ENCODE results near the gene MPRIP. TPM values are rescaled to one million over a fixed set of nuclear protein-coding genes. Genes with fewer than 3 reads are reported as not detected.

MPRIP gene
- polyA plus RNA-seq, 1 donor from 2014 or later: 47.3 TPM

DNA sequence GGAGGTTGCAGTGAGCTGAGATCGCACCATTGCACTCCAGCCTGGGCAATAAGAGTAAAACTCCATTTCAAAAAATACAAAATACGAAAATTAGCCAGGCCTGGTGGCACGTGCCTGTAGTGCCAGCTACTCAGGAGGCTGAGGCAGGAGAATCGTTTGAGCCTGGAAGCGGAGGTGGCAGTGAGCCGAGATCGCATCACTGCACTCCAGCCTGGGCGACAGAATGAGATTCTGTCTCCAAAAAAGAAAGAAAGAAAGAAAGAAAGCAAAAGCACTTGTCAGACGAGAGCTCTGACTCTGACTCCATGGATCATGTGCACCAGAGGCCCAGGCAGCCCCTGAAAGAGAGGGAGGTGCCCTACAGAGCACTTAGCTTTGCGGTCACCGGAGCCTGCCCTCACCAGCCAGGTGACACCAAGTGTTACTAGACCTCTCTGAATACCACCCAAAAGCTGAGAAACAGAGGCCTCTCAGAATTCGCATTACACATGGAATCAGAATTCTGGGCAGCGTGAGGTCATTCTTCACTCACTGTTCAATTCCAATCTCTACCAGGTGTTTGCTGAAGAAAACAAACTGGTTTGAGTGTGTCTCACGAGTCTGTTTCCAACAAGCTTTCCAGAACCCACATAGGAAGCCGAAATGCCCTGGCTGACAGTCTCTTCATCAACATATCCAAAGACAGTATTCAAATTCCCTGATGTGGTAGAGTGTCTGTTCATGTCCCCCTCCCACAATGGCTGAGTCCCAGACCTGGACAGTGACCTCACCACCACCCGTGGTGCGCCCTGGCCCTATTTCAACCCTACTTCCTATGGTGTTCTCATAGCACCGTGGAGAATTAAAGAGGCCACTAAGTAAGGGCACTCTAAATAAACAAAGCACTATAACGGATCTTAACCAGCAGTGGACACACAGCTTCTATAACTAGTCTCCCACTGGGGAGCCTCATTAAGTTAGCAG is 193.2 kb downstream of the MPRIP start:
- no peak overlapping the region for H2AFZ ChIP-seq (ENCODE audit: low read depth, low read length)
- no peaks in the 10 kb centered on the region for H3K9me2 ChIP-seq (ENCODE audit: insufficient read depth, low read length)
- TF ChIP-seq MXI1 (conservative IDR thresholded peaks at IDR 0.05; ENCODE audit: poor library complexity, severe bottlenecking) (no peak), REST (IDR thresholded peaks at IDR 0.05; ENCODE audit: borderline replicate concordance) (no peak)
- no peaks in the 10 kb centered on the region for H3K36me3 ChIP-seq (ENCODE audit: insufficient read depth, low read length)
- H3K27ac ChIP-seq (ENCODE audit: low read length): no peak overlapping the region
- no peaks in the 10 kb centered on the region for H3K9me3 ChIP-seq (ENCODE audit: low read length)
- H3K79me2 ChIP-seq (replicated peaks; ENCODE audit: insufficient read depth, low read length): peaks cover 22% of the 10 kb centered on the region
- peak overlapping the region; percentile 96 for H3K9ac ChIP-seq (ENCODE audit: low read length)
- peak overlapping the region; percentile 100 for H3K4me3 ChIP-seq (ENCODE audit: low read length)
- H3K4me2 ChIP-seq (ENCODE audit: low read length): peak overlapping the region; percentile 94
- no peaks in the 10 kb centered on the region for H4K20me1 ChIP-seq (ENCODE audit: insufficient read depth)
- no peaks in the 10 kb centered on the region for H3F3A ChIP-seq (ENCODE audit: insufficient read depth, low read length, poor library complexity, severe bottlenecking)
- no peaks in the 10 kb centered on the region for H3K27me3 ChIP-seq (ENCODE audit: insufficient read depth, low read depth, low read length)

DNA sequence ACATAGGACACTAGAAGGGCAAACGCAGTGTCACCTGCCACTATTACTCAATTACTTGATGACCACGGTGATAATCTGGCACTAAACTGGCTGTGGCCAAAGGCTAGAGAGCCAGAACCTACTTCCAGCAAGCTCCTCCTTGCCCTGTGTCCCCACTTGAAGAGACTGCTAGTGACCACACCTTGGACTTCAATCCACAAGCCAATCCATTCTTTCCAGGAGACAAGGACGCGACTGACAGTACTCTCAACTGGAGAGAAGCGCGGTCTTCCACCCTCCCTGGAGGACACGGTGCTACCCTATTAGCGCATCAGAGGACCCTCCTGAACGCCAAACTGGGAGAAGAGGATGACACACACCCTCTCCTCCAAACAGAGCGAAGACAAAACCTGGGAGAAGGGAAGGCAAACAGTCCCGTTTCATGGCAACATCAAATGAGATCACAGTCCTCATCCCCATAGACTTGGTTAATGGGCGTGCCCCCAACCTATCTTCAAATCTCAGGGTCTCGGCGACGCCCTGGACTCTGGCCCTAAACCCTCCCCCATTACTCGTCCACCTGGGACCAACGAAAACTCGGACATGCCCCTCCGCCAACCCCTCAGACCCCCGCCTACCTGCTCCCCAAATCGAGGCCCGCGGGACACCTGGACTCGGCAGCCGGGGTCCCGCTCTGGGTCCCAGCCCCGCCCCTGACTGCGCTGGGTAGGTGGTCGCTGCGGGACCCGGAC is 194.2 kb downstream of the MPRIP start:
- Histone ChIP-seq H3K4me2 (ENCODE audit: low read length) (peak overlapping the region; percentile 94), H3K27ac (ENCODE audit: low read length) (peak overlapping the region; percentile 95), H2AFZ (ENCODE audit: low read depth, low read length) (peak overlapping the region; percentile 98), H3K9ac (ENCODE audit: low read length) (peak overlapping the region; percentile 96), H3K36me3 (ENCODE audit: insufficient read depth, low read length) (no peaks in the 10 kb centered on the region), H3K79me2 (replicated peaks; ENCODE audit: insufficient read depth, low read length) (peaks cover 22% of the 10 kb centered on the region), H3F3A (ENCODE audit: insufficient read depth, low read length, poor library complexity, severe bottlenecking) (no peaks in the 10 kb centered on the region), H3K9me2 (ENCODE audit: insufficient read depth, low read length) (no peaks in the 10 kb centered on the region), H4K20me1 (ENCODE audit: insufficient read depth) (no peaks in the 10 kb centered on the region), H3K27me3 (ENCODE audit: insufficient read depth, low read depth, low read length) (no peaks in the 10 kb centered on the region), H3K9me3 (ENCODE audit: low read length) (no peaks in the 10 kb centered on the region), H3K4me3 (ENCODE audit: low read length) (peak overlapping the region; percentile 100)
- TF ChIP-seq RAD21 (conservative IDR thresholded peaks at IDR 0.05) (peak; percentile 37), SMC3 (conservative IDR thresholded peaks at IDR 0.05; ENCODE audit: poor library complexity) (peak; percentile 28), EZH2 (IDR thresholded peaks at IDR 0.05; ENCODE audit: borderline replicate concordance, insufficient read depth, low read length, poor library complexity, severe bottlenecking) (no peak), MXI1 (conservative IDR thresholded peaks at IDR 0.05; ENCODE audit: poor library complexity, severe bottlenecking) (peak; percentile 56), TAF1 (IDR thresholded peaks at IDR 0.05; ENCODE audit: low read depth) (no peak), REST (IDR thresholded peaks at IDR 0.05; ENCODE audit: borderline replicate concordance) (no peak), EP300 (conservative IDR thresholded peaks at IDR 0.05; ENCODE audit: poor library complexity, severe bottlenecking) (no peak)
- TF ChIP-seq, protein P1, sequence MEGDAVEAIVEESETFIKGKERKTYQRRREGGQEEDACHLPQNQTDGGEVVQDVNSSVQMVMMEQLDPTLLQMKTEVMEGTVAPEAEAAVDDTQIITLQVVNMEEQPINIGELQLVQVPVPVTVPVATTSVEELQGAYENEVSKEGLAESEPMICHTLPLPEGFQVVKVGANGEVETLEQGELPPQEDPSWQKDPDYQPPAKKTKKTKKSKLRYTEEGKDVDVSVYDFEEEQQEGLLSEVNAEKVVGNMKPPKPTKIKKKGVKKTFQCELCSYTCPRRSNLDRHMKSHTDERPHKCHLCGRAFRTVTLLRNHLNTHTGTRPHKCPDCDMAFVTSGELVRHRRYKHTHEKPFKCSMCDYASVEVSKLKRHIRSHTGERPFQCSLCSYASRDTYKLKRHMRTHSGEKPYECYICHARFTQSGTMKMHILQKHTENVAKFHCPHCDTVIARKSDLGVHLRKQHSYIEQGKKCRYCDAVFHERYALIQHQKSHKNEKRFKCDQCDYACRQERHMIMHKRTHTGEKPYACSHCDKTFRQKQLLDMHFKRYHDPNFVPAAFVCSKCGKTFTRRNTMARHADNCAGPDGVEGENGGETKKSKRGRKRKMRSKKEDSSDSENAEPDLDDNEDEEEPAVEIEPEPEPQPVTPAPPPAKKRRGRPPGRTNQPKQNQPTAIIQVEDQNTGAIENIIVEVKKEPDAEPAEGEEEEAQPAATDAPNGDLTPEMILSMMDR (IDR thresholded peaks at IDR 0.05; ENCODE audit: poor library complexity, severe bottlenecking): no peak
